HG02870 (cell line): Measurements from ENCODE around the gene SRSF2.
"Not testable (repeated sequence)": the region's sequence is repeated elsewhere in the genome, so short reads cannot be mapped to it uniquely, and the experiment has no call there.

ENCODE experiments used
- ATAC-seq: cut with Tn5 transposase; IDR thresholded peaks from one replicate; pipeline ENCODE4 v1.9.1; 2021; ENCODE audit warnings: mild to moderate bottlenecking, moderate library complexity; ENCODE audit not compliant: unreplicated experiment

Gene SRSF2

DNA sequence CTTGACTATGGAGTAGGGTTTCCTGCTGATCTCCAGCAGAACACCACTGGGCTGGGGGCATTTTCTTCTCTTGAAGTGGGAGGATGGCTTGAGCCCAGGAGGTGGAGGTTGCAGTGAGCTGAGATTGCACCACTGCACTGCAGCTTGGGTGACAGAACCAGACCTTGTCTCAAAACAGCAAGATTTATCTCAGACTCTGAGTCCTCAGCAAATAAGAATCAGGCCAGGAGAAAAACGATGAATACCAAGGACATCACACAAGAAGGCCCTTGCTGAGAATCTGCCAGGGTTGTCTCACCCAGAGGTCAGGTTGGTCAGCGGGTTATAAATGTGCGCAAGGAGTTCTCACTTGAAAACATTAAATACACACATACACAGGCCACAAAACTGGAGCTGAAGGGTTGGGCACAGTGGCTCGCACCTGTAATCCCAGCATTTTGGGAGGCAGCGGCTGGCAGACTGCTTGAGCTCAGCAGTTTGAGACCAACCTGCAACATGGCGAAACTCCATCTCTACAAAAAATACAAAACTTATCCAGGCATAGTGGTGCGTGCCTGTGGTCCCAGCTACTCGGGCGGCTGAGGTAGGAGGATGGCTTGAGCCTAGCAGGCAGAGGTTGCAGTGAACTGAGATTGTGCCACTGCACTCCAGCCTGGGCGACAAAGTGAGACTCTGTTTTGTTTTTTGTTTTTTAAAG lies 34.0 kb downstream of the SRSF2 start:
- no peak for ATAC-seq

DNA sequence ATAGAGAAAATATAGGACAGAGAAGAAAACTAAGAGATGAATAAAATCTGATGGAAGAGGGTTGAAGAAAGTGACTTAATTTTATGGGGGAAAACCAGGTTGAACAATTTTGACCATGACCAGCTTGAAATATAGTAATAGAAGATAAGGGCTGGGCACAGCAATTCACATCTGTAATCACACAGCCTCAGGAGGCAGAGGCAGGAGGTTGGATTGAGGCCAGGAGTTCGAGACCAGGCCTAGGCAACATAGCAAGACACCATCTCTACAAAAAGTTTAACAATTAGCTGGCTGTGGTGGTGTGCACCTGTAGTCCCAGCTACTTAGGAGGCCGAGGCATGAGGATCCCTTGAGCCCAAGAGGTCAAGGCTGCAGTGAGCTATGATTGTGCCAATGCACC lies 35.1 kb downstream of the SRSF2 start:
- no peak for ATAC-seq

DNA sequence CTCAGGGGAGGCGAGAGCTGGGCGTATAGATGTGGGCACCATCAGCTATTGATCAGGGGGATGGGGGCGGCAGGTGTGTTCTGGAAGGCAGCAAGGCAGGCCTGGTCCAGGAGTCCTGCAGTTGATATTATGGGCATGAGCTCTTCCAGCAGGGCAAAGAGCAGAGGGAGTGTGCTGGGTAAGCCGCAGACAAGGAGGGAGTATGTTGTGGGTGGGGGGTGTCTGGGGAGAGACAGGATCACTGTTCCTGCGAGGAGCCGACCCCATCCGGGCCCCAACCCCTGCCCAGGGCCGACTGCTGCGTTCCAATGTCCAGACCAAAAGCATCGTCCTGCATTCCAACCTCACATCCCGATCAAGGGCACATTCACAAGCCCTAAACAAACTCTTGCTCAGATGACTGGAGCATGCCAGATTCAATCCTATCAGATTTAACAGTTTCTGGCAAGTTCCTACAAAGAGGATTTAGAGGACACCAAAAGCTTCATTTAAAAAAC lies 35.6 kb downstream of the SRSF2 start:
- no peak for ATAC-seq

DNA sequence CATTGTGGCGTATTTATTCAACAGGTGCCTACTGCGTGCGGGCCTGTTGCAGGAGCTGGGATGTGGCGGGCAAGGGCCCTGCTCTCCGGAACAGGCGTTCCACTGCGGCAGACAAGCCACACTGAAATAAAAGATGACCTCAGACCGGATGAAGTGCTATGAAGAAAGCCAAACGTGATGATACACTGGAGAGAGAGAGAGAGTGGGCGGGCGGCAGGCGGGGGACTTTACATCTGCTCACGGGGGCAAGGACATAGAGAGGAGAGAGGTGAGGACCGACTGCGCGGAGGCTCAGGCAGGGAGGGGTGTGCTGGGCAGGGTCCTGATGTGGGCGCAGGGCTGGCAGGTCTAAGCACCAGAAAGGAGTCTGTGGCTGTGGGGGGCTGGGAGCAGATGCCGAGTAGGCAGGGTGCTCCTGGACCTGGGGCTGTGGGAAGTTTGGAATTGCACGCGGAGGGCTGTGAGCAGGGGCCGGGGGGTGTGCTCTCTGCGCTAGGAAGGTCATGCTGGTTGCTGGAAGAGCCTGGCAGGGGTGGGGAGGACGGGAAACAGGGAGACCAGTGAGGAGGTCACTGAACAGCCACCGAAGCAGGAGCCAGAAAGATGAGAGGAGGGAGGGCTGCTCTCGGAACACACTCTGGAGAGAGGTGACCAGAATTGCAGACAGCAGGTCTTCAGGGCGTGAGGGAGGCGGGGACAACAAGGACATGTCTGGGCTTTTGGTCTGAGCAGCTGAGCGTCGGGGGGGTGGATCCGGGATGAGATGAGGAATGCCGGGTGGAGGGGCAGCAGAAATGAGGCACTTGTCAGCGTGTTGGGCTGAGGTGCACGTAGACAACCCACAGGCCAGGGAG lies 36.3 kb downstream of the SRSF2 start:
- no peak for ATAC-seq

DNA sequence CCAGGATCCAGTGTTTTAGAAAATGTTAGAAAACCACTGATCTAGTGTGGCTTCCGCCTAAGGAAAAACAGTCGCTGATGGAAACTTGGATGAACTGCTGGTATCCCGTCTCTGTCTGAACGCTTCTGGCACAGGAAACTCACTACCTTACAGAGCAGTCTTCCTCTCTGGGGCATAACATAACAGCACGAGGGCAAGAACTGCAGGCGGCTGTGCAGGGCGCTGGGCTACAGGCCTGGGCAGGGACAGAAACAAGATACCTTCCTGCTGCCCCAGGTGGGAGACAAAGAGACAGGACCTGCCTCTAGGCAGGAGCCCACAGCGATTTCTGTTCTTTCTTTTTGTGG lies 36.9 kb downstream of the SRSF2 start:
- ATAC-seq: no peak

DNA sequence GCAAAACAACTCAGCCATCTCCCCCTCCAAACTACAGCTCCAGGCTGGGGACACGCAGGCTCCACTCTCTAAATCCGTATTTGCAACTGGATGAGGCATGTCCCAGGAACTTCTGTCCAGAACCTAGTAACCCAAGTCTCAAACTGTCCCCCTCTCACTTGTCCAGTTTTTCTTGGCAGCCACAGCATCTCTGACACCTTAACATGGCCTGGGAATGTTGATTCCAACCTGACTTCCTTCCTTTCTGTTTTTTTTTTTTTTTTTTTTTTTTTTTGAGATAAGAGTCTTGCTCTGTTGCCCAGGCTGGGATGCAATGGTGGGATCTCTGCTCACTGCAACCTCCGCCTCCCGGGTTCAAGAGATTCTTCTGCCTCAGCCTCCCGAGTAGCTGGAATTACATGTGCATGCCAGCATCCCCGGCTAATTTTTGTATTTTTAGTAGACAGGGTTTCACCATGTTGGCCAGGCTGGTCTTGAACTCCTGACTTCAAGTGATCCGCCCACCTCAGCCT lies 38.6 kb downstream of the SRSF2 start:
- ATAC-seq: not testable (repeated sequence)

DNA sequence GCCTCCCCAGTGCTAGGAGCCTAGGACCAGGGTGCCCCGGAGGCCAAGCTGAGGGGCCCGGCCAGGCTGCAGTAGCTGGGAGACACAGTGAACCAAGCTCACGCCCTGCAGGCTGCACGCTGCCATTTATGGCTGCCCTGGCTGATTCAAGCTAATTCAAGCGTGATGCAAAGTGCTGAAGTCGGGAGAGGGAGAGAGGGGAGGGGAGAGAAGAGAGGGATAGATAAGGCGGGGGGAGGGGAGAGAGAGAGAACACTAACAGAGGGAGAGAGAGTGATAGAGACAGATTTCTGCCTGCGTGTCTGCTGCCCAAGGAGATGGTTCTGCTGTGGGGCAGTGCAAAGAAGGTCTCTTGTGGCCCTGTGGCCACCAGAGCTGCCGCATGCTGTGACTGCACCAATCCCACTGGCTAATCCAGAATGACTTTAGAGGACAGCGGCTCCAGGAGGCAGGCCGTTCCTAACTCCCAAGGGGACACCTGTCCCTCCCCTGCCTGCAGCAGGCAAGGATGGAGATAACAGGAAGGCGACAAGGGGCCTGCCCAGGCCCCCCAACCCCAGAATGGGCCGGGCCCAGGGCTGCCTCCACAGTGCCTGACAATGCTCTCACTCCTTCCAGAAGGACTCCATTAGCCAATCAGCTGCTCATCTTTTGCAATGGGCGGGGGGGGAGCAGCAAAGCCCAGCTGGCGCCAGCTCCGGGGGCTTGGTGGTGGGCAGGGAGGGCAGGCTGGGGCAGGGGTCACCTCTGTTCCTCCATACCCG lies 39.2 kb downstream of the SRSF2 start:
- ATAC-seq: no peak

DNA sequence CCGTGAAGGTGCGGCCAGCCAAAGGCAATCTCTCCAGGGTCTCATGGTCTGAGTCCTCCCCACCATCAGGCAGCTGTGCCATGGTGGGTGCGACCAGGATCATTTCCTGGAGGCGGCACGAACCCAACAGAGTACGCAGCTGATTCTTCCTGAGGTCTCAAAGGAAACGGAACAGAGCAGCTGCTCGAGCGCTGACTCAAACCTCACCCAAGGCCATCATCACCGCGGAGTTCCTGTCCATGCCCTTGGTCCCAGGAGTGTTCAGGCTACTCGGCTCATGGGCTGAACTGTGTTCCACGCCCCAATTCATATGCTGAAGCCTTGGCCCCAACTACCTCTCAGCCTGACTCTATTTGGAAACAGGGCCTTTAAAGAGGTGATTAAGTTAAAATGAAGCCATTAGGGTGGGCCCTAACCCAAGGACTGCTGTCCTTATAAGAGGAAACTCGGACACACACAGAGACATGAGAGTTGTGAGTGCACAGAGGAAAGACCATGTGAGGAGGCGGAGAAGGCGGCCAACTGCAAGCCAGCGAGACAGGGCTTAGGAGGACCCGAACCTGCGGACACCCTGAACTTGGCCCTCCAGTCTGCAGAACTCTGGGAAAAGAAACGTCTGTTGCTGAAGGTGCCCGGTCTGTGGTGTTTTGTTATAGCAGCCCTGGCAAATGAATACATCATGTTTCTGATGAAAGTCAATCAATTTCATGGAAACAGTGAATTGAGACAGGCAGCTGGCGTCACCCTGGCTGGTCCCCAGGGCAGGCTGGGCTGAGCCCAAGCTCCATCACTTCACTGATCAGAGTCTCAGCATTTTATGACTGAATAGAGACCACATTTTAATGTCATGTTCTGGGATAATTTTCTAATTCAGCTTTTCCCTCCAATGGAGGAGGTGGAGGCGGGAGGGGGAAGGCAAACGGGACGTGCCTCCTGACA lies 40.1 kb downstream of the SRSF2 start:
- no peak for ATAC-seq

DNA sequence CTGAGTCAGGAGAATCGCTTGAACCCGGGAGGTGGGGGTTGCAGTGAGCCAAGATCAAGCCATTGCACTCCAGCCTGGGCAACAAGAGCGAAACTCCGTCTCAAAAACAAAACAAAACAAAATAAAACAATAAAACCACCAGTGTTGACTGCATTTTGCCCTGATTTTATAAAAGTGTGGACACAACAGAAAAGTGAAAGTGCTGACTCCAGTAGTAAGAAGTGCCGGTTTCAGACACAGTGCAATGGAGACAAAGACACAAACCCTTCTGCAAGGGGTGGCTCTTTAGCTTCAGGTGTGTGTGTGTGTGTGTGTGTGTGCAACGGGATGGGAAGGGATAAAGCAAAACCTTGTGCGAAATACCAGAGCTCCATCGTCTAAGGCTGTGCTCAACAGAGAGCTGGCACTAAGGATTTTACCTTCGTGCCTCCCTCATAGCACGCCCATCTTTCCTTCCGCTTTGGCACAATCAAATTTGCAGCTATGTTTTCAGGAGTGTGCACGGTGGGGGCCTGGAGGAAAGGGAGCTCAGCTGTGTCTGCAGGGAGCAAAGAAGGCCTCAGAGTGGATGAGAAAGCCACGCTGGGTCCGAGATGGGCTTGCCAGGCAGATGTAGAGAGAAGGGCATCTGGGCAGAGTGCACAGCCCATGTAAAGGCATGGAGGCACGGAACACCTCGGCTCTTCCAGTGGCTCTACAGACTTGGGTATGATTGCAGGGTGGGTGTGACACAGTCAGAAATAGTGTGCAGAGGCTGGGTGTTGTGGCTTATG lies 41.9 kb downstream of the SRSF2 start:
- ATAC-seq: no peak

DNA sequence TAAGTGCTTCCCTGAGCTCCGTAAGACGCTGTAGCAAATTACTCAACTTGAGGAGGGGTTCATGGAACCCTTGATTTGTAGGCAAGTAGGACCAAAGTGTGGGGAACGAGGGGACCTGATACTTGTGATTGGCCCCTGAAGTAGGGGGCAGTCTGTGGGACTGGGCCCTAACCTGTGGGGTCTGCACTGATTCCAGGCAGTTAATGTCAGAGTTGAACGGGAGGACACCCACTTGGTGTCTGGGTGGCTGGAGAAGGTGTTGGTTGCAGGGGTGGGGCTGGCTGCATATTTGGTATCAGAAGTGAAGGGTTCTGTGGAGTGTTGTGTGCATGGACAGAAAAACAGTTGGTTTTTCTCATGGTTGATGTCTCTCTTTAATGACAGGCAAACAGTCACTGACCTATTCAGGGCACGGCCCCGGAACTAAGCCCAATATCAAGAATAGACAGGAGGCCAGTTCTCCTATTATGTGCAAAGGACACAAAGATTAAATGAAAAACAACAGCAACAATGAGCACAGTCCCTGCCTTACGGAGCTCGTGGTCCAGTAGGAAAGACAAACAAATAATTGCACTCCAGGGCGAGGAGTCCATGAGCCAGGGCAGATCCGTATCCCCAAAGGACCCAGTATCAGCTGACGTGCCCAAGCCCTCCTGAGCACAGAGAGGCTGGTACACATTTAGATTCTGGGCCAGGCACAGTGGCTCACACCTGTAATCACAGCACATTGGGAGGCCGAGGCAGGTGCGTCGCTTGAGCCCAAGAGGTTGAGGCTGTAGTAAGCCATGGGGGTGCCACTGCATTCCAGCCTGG lies 45.5 kb downstream of the SRSF2 start:
- ATAC-seq: no peak

DNA sequence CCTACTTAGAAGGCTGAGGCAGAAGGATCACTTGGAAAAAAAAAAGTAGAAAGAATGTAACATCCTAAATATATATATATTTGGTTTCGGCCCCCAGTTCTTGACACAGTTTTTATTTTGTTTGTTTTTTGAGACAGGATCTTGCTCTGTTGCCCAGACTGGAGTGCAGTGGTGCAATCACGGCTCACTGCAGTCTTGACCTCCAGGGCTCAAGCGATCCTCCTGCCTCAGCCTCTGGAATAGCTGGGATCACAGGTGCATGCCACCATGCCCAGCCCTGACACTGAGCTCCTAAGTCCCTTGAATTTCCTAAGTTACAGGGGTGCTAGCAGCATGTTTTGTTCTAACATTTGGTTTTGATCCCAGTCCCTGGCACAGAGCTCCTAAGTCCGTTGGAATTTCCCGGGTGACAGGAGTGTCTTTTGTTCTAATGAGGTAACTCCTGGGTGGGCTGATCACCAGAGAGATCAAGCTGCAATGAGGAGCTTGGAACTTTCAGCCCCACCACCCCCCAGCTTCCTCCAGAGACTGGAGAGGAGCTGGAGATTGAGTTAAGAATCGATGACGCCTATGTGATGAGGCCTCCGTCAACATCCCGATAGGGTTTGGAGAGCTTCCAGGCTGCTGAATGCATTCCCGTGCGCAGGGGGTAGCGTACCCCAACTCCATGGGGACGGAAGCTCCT lies 46.4 kb downstream of the SRSF2 start:
- no peak for ATAC-seq

DNA sequence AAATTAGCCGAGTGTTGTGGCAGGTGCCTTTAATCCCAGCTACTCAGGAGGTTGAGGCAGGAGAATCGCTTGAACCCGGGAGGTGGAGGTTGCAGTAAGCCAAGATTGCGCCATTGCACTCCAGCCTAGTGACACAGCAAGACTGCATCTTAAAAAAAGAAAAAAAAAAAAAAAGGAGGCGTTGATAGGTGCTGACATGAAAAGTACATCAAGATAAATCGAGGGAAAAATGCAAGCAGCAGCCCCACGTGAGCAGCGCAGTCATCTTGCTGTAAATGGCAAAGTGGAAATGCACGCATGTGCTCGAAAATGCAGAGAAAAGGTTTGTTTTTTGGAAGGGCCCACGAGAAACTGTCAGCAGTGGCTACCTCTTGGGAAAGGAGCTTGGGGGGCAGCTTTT lies 47.3 kb downstream of the SRSF2 start:
- no peak for ATAC-seq

DNA sequence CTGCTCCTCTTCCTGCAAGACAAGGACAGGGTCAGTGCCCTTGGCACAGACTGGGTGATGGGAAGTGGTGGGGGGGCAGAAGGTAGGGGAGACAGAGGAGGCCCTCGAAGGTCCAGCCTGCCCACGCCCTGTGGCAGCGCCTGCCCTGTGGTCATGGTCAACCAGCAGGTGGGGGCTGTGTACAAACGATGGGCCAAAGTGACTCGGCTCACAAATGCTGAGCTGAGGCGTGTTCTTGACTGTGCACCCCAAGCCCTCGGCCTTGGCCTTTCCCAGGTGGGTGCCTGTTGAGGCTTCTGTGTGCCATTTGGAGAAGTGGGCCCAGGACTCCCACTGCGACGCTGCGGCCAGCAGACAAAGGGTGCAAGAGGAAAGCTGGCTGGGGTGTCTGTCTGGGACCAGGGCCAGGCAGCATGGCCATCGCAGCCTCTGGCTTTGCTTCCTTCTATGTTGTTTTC lies 48.9 kb downstream of the SRSF2 start:
- ATAC-seq: no peak

DNA sequence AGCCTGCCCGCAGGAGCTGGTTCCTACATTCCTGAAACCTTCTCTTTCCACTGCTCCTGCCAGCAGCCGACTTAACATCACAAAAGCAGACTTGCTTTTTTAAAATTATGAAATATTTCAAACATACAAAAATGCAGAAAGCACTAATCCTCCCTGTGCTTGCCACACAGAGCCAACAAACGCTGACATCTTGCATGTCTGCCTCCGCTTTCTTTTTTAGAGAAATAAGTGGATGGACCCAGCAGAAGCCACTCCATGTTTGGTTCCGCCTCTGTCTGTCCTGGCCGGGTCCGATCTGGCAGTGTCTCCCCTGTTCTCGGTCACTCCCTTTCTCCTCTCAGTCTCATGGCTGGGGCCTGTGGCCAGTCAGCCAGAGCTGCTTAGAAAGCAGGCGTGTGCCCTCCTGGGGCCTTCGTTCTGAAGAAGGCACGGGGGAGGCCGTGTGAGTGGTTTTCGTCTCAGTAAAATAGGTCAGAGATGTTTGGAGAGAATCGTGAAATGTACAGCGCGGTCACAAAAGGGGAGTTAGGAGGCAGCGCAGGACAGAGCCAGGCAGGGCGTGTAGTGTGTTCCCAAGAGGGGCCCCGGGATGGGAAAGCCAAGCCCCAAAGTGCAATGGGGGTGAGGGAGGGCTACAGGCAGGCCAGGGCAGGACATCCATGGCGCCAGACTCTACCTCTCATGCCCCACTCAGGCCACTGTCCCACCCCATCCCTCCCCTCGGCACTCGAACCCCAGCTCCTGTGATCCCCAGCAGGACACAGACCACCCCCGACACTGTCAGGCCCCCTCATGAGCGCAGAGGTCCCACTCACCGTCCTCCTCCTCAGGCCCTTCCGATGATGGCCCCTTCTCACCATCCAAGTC lies 49.6 kb downstream of the SRSF2 start:
- no peak for ATAC-seq

DNA sequence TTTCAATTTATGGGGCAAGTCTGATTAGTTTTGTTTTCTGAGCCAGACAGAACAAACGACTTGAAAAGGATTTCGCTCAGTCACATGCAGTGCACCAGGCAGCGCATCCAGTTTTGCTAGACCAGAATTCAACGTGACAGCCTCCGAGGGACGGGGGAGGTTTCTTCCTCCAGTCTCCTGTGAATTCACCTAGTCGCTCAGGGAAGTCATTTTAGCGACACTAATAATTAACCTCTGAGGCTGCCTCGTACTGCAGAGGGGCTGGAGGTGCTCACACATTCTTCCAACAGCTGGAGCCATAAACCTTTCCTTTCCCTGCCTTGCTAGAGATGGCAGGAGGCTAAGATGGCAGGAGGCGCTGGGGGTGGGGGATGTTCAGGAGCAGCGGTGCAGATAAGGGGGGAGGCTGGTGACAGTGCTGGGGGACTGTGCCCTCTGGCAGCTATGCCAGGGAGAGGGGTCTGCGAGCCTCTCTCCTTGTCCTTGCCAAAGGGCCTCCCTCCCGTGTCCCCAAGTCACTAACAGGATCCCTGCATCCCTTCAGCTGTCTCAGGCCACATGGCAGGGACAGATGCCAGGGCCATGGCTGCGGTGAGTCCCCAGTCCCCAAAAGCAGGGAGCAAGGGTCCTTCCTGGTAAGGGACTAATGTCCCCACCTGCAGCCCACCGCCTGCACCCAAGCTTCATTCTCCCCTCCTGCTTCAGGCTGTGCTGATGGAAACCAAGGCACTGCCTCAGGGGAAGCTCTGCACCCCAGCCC lies 50.4 kb downstream of the SRSF2 start:
- ATAC-seq: no peak

DNA sequence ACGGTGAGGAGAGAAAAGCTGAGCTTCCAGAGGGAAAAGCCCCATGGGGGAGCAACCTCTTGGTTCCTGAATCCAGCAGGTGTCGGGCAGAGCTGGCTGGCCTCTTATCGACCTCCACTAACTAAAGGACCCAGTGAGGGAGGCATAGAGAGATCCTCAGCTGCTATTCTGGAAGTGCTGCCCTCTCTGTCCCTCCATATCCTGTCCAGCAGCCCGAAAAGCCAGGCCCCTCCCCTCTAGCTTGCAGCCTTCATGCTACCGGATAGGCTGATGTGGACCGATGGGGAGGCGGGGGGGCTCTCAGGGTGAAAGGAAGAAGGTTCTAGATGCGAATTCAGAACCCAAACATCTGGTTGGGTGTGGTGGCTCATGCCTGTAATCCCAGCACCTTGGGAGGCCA lies 51.3 kb downstream of the SRSF2 start:
- ATAC-seq: no peak
